Trophoblast cell (in vitro differentiated cells and primary cell): Measurements from ENCODE around the gene CACNA1G.

Source experiments
- DNase-seq, 2 donors: peaks; one replicate each; pipeline ENCODE4 v3.0.0-alpha.2; 2016
- H2AFZ ChIP-seq: 2 replicates; pipeline ENCODE4 v1.6.1; 2013; ENCODE audit warnings: low read length, moderate library complexity, mild to moderate bottlenecking; ENCODE audit not compliant: insufficient read depth, poor library complexity
- H2AK5ac ChIP-seq: 2 replicates; pipeline ENCODE4 v1.6.1; 2013; ENCODE audit warnings: mild to moderate bottlenecking, low read length
- H2BK120ac ChIP-seq: 2 replicates; pipeline ENCODE4 v1.6.1; 2013; ENCODE audit warnings: low read length, mild to moderate bottlenecking, moderate library complexity; ENCODE audit not compliant: insufficient read depth, poor library complexity
- H2BK12ac ChIP-seq: 2 replicates; pipeline ENCODE4 v1.6.1; 2013; ENCODE audit warnings: mild to moderate bottlenecking, low read length, moderate library complexity
- H2BK5ac ChIP-seq: 2 replicates; pipeline ENCODE4 v1.6.1; 2013; ENCODE audit warnings: low read length, low read depth, moderate library complexity, mild to moderate bottlenecking; ENCODE audit not compliant: poor library complexity
- H3K14ac ChIP-seq: 2 replicates; pipeline ENCODE4 v1.6.1; 2013; ENCODE audit warnings: mild to moderate bottlenecking, low read length
- H3K18ac ChIP-seq: 2 replicates; pipeline ENCODE4 v1.6.1; 2013; ENCODE audit warnings: mild to moderate bottlenecking, low read length
- H3K23ac ChIP-seq: 2 replicates; pipeline ENCODE4 v1.6.1; 2013; ENCODE audit warnings: low read length
- H3K27ac ChIP-seq: 2 replicates; pipeline ENCODE4 v1.5.1; 2013; ENCODE audit warnings: low read depth, mild to moderate bottlenecking, inconsistent platforms, low read length, moderate library complexity
- H3K27me3 ChIP-seq: 2 replicates; pipeline ENCODE4 v1.6.1; 2013; ENCODE audit warnings: inconsistent platforms, mild to moderate bottlenecking, low read length, moderate library complexity; ENCODE audit not compliant: insufficient read depth
- H3K36me3 ChIP-seq, 2 experiments: 1 replicate in 1 of 2; 2 replicates in 1 of 2; pipeline ENCODE4 v1.6.1; 2013; ENCODE audit warnings: low read length in 2 of 2, mild to moderate bottlenecking in 2 of 2, moderate library complexity in 1 of 2; ENCODE audit not compliant: insufficient read depth in 2 of 2, control insufficient read depth in 1 of 2
- H3K4ac ChIP-seq: 2 replicates; pipeline ENCODE4 v1.6.1; 2013; ENCODE audit warnings: low read depth, mild to moderate bottlenecking, low read length, moderate library complexity
- H3K4me1 ChIP-seq, 2 experiments: 1 replicate in 1 of 2; 2 replicates in 1 of 2; pipeline ENCODE4 v1.6.1; 2013; ENCODE audit warnings: low read length in 2 of 2, mild to moderate bottlenecking in 2 of 2, moderate library complexity in 1 of 2; ENCODE audit not compliant: insufficient read depth in 2 of 2, control insufficient read depth in 1 of 2
- H3K4me2 ChIP-seq: 2 replicates; pipeline ENCODE4 v1.6.1; 2013; ENCODE audit warnings: inconsistent platforms, mild to moderate bottlenecking, low read length, moderate library complexity
- H3K4me3 ChIP-seq: 2 replicates; pipeline ENCODE4 v1.5.1; 2013; ENCODE audit warnings: mild to moderate bottlenecking, low read depth, low read length, inconsistent platforms
- H3K79me1 ChIP-seq: one replicate; pipeline ENCODE4 v1.6.1; 2013; ENCODE audit warnings: low read length
- H3K79me2 ChIP-seq: 2 replicates; pipeline ENCODE4 v1.6.1; 2013; ENCODE audit warnings: low read length, mild to moderate bottlenecking; ENCODE audit not compliant: control insufficient read depth, insufficient read depth, poor library complexity
- H3K9ac ChIP-seq: 2 replicates; pipeline ENCODE4 v1.6.1; 2013; ENCODE audit warnings: mild to moderate bottlenecking, low read length
- H3K9me3 ChIP-seq: 2 replicates; pipeline ENCODE4 v1.6.1; 2013; ENCODE audit warnings: low read depth, mild to moderate bottlenecking, control low read depth, inconsistent platforms, low read length; ENCODE audit not compliant: insufficient read depth
- H4K12ac ChIP-seq: 2 replicates; pipeline ENCODE4 v1.6.1; 2013; ENCODE audit warnings: low read depth, mild to moderate bottlenecking, low read length, moderate library complexity
- H4K8ac ChIP-seq: 2 replicates; pipeline ENCODE4 v1.6.1; 2013; ENCODE audit warnings: low read depth, mild to moderate bottlenecking, low read length, moderate library complexity
- H4K91ac ChIP-seq: one replicate; pipeline ENCODE4 v1.6.1; 2013; ENCODE audit warnings: low read depth, mild to moderate bottlenecking, low read length, moderate library complexity
- WGBS: extraction: QIAGEN DNeasy Blood & Tissue Kit; methylation state at CpG from one replicate; pipeline ENCODE4 v1.1.7; 2013; ENCODE audit warnings: missing lambda C conversion rate; ENCODE audit not compliant: insufficient read length, insufficient coverage; ENCODE audit errors: extremely low coverage; 5-methylcytosine and 5-hydroxymethylcytosine counted together

CACNA1G gene

GRCh38 chr17:50561746-50562141 lies 1.2 kb downstream of the CACNA1G start:
- no peaks in the 10 kb centered on the region for H3K36me3 ChIP-seq
- H4K12ac ChIP-seq: no peak overlapping the region
- H3K27ac ChIP-seq: no peak overlapping the region
- peaks cover 81% of the 10 kb centered on the region for H3K27me3 ChIP-seq
- no peak overlapping the region for H3K18ac ChIP-seq
- H3K79me1 ChIP-seq: no peaks in the 10 kb centered on the region
- H2BK12ac ChIP-seq: no peak overlapping the region
- no CpG with 5 or more reads among the region's 27 CpGs for WGBS
- H3K4ac ChIP-seq: no peak overlapping the region
- no peak overlapping the region for H2AFZ ChIP-seq
- no peak overlapping the region for H2BK5ac ChIP-seq
- H3K9me3 ChIP-seq: peaks cover 10% of the 10 kb centered on the region
- peaks cover 6 to 13% of the 10 kb centered on the region in 2 experiments for H3K4me1 ChIP-seq
- H3K14ac ChIP-seq: no peak overlapping the region
- no peak overlapping the region for H2BK120ac ChIP-seq
- no peak overlapping the region for H4K91ac ChIP-seq
- H3K4me3 ChIP-seq: no peak overlapping the region
- no peak overlapping the region for H4K8ac ChIP-seq
- no peak overlapping the region for H3K4me2 ChIP-seq
- H2AK5ac ChIP-seq: no peak overlapping the region
- no peak for DNase-seq
- no peaks in the 10 kb centered on the region for H3K79me2 ChIP-seq
- no peak overlapping the region for H3K9ac ChIP-seq
- H3K23ac ChIP-seq: no peak overlapping the region

DNA sequence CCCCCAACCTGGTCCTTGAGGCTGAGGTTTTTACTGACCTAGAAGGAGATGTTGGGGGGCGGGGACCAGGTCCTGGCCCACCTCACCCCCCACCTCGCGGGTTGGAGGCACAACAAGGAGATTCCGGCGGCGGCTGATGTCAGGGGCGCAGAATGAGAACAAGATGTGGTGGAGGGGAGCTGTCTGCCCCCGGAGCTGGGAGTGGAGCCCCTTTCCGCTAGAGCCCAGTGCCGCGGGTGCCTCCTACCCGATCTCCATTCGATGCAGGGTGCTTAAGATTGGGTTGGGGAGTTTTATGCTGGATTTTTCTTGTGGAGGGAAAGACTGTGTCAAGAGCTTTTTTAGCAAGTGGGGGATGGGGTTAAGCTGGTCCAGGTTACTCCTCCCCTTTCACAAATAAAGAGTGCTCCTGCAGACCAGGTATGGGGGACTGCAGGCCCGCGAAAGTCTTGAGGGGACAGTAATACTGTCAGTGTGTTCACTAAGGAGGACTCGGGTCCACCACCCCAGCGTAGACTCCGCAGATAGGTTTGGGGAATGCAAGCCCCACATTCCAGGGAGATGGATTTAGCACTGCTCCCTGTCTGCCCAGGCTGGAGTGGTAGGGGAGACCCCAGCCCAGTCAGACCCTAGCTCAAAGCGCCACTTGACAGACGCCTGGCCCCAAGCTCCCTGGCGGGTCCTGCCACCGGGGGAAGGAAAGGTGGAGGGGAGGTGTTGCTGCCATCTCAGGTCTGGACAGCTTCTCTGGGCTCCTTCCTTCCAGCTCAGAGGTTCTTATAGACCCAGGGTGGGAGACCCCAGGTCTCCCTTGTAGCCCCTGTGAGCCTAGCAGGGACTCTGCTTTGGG lies 2.0 kb downstream of the CACNA1G start:
- H3K14ac ChIP-seq: no peak overlapping the region
- no peak overlapping the region for H4K12ac ChIP-seq
- no peak overlapping the region for H4K8ac ChIP-seq
- H3K27ac ChIP-seq: no peak overlapping the region
- H3K23ac ChIP-seq: no peak overlapping the region
- DNase-seq: no peak
- no peak overlapping the region for H3K4me2 ChIP-seq
- no peak overlapping the region for H2AFZ ChIP-seq
- H2BK12ac ChIP-seq: no peak overlapping the region
- H3K79me1 ChIP-seq: no peaks in the 10 kb centered on the region
- no peak overlapping the region for H3K4me3 ChIP-seq
- H3K27me3 ChIP-seq: peaks cover 74% of the 10 kb centered on the region
- H3K18ac ChIP-seq: no peak overlapping the region
- H3K4ac ChIP-seq: no peak overlapping the region
- H2BK5ac ChIP-seq: no peak overlapping the region
- no peak overlapping the region for H2BK120ac ChIP-seq
- H3K9ac ChIP-seq: no peak overlapping the region
- H3K9me3 ChIP-seq: peaks cover 8% of the 10 kb centered on the region
- H4K91ac ChIP-seq: no peak overlapping the region
- no peaks in the 10 kb centered on the region for H3K36me3 ChIP-seq
- WGBS: no CpG with 5 or more reads among the region's 22 CpGs
- H2AK5ac ChIP-seq: no peak overlapping the region
- peaks cover 6 to 13% of the 10 kb centered on the region in 2 experiments for H3K4me1 ChIP-seq
- H3K79me2 ChIP-seq: no peaks in the 10 kb centered on the region

DNA sequence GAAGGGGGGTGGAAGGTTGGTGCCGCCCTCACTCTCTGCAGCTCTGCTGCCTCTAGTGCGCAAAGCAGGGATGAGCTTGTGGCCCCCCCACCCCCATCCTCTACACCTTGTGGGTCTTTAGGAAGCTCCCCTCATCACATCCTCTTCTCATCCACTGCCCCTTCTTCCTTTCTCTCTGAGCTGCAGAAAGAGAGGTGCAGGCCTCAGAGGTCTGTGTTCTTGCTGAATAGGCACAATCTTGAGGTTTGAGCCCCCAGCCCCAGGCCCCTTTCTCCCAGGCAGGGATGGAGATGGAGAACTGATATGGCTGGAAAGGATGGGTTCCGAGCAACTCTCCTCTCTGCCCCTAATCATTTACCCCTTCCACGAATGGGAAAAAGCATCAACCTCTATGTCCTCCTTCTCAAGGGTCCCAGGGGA lies 2.6 kb downstream of the CACNA1G start:
- H3K36me3 ChIP-seq: no peaks in the 10 kb centered on the region
- no CpG with 5 or more reads among the region's 4 CpGs for WGBS
- H3K27ac ChIP-seq: no peak overlapping the region
- no peak overlapping the region for H3K4me2 ChIP-seq
- H3K14ac ChIP-seq: no peak overlapping the region
- no peak overlapping the region for H3K18ac ChIP-seq
- H3K9ac ChIP-seq: no peak overlapping the region
- H2BK5ac ChIP-seq: no peak overlapping the region
- peaks cover 68% of the 10 kb centered on the region for H3K27me3 ChIP-seq
- no peak overlapping the region for H4K8ac ChIP-seq
- H3K4ac ChIP-seq: no peak overlapping the region
- H2BK120ac ChIP-seq: no peak overlapping the region
- H2AK5ac ChIP-seq: no peak overlapping the region
- DNase-seq: no peak
- no peak overlapping the region for H4K91ac ChIP-seq
- peaks cover 6 to 13% of the 10 kb centered on the region in 2 experiments for H3K4me1 ChIP-seq
- H3K9me3 ChIP-seq: peaks cover 8% of the 10 kb centered on the region
- H3K79me1 ChIP-seq: no peaks in the 10 kb centered on the region
- H3K4me3 ChIP-seq: no peak overlapping the region
- H3K23ac ChIP-seq: no peak overlapping the region
- no peak overlapping the region for H4K12ac ChIP-seq
- no peak overlapping the region for H2AFZ ChIP-seq
- no peaks in the 10 kb centered on the region for H3K79me2 ChIP-seq
- H2BK12ac ChIP-seq: no peak overlapping the region

- H3K36me3 ChIP-seq: no peaks in the 10 kb centered on the region
- no peak overlapping the region for H3K4ac ChIP-seq
- H3K79me2 ChIP-seq: no peaks in the 10 kb centered on the region
- no peak overlapping the region for H3K4me3 ChIP-seq
- no peak overlapping the region for H3K14ac ChIP-seq
- H4K91ac ChIP-seq: no peak overlapping the region
- no peak overlapping the region for H3K18ac ChIP-seq
- peaks cover 2% of the 10 kb centered on the region for H3K9me3 ChIP-seq
- peaks cover 5 to 10% of the 10 kb centered on the region in 2 experiments for H3K4me1 ChIP-seq
- H3K4me2 ChIP-seq: no peak overlapping the region
- no peak overlapping the region for H3K27ac ChIP-seq
- H4K12ac ChIP-seq: no peak overlapping the region
- H2BK12ac ChIP-seq: no peak overlapping the region
- peak; percentile 22 to 73 for DNase-seq
- no peak overlapping the region for H2AFZ ChIP-seq
- H2AK5ac ChIP-seq: no peak overlapping the region
- peaks cover 50% of the 10 kb centered on the region for H3K27me3 ChIP-seq
- no peak overlapping the region for H3K23ac ChIP-seq
- no peak overlapping the region for H2BK120ac ChIP-seq
- H3K9ac ChIP-seq: no peak overlapping the region
- H4K8ac ChIP-seq: no peak overlapping the region
- WGBS: no CpG with 5 or more reads among the region's 19 CpGs
- H3K79me1 ChIP-seq: no peaks in the 10 kb centered on the region
- H2BK5ac ChIP-seq: no peak overlapping the region
These were observed 4.4 kb downstream of the CACNA1G start for GRCh38 chr17:50564916-50565315.
